HG02642 (cell line): ENCODE results near the gene TATDN2.

ENCODE experiments used
- ATAC-seq: cut with Tn5 transposase; IDR thresholded peaks from one replicate; pipeline ENCODE4 v1.9.1; 2021; ENCODE audit warnings: mild to moderate bottlenecking; ENCODE audit not compliant: unreplicated experiment, poor library complexity

The TATDN2 gene

DNA sequence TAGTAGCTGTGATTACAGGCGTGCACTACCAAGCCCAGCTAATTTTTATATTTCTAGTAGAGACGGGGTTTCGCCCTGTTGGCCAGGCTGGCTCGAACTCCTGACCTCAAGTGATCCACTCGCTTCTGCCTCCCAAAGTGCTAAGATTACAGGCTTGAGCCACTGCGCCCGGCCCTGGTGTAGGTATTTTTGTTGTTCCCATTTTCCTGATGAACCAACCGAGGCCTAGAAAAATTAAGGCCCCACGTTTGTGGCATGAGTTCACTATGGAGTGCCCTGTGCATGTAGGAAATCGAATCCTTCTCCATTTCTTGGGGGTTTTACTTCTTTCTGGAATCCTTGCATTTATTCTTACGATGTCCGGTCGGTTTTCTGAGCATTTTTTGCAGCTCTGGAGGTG, 14.3 kb upstream of the TATDN2 start:
- ATAC-seq = no peak

DNA sequence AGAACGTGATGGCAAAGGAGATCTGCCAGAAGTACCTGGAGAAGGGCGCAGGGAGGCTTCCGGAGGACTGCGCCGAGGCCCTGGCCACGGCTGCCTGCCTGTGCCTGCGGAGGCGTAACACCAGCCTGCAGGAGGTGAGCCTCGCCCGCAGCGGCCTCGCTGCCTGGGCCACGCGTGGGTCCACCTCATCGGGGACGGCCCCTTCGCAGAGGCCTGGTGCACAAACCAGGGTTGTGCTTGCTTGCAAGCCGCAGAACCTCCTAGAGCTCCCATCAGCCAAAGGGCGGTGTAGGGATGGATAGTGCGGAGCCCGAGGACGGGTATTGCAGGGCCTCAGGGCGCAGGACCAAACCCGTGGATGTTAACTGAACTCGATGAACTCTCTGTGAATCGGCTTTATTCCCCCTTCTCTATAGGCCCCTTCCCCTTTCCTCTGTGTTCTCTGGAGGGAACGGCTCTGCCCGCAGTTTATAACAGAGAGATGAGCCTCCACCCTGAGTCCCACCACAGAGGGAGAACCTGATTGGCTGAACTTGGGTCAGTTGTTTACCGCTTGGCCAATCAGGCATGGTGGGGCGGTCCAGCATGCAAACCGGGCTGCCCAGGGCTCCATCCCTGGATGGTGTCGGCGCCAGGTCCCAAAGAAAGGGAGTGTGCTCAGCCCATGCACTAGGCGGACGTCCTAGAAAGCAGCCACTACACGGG, 13.6 kb upstream of the TATDN2 start:
- ATAC-seq = no peak

DNA sequence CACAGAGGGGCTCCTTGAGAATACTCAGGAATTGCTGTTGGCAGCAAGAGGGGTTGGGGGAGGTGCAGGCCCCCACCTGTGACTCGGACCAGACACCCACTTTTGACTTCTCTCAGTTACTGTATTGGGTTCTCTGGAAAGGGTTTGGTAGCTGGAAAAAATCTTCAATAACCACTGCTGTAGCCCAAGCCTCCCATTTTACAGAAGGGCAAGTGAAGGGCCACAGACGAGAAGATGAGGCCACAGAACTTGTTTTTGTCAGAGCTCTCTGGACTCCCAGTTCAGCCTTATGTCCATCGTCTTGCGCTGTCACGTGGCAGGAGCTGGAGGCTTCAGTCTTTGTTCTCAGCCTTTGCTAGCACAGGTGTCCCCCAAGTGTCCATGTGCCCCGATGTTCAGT, 12.7 kb upstream of the TATDN2 start:
- ATAC-seq = no peak

DNA sequence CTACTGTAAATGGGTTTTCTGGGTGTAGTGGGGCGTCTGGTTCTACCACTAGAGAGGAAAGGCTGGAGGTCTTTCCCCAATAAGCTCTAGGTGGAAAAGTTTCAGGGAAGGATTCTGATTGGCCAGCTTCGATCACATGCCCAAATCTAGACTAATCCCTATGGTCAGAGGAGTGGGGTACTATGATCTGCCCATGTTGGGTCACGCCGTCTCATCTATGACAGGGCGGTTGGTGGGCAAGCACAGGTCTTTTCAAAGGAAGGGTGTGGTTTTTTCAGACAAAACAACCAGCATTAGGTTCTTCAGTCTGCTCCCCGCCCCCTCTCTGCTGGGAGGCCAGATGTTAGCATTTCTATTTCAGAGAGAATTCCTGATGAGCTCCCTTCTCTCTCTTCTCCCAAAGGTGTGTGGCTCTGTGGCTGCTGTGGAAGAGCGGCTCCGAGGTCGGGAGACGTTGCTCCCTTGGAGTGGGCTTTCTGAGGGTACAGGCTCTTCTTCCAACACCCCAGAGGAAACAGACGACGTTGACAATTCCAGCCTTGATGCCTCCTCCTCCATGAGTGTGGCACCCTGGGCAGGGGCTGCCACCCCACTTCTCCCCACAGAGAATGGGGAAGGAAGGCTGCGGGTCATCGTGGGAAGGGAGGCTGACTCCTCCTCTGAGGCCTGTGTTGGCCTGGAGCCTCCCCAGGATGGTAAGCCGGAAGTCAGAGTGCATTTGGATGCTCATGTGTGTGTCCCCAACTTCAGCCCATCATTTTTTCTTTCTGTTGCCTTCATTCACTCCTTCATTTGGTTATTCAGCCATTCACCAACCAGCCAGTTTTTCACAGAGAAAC, 9.7 kb upstream of the TATDN2 start:
- no peak for ATAC-seq

DNA sequence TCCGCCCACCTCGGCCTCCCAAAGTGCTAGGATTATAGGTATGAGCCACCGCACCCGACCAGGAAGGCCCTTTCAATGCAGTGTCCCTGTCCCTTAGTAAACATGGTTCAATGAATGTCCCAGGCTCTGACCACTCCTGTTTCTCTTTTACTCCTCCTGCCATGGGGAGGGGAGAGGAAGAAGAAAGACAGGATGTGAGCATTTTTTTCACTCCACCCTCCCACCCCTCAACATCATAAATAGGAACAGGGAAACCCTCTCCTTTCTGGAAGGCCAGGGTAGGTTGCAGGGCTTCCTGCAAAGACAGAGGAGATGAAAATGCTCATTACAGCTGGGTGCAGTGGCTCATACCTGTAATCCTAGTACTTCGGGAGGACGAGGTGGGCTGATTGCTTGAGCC, 7.5 kb upstream of the TATDN2 start:
- ATAC-seq = no peak

DNA sequence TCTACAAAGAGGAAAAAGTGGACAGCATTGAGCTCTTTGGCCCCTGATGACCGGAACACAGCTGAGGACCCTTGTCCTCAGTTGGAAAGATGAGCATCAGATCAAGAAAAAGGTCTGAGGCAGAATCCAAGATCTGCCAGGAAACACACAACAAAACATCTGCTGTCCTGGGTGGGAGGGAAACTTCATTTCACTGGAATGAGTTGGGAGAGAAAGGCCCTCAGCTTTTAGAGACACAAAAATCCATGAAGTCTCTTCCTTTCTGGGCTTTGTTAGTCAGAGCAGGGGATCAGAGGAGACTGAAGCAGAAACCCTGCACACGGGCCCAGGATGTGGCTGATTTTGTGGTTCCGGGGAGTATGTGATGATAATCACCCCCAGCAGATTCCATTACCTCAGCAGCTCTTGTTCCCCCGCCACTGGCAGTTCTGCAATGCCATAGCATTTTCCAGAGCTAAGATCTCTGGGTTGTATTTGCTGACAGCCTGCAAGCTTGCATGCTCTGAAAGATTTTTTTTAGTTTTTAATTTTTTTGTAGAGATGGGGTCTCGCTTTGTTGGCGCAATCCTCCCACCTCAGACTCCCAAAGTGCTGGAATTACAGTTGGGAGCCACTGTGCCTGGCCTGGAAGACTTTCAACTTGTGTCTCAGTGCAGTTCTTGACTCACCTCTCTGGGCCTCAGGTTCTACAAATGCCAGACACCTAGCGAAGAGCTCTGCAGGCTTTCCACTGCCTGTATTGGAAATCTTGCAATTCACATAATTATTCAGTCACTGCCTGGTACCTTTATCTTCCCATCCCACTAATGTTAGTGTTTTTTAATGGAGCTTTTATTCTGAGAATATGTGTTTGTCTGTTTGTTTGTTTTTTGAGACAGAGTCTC, 5.8 kb upstream of the TATDN2 start:
- no peak for ATAC-seq

DNA sequence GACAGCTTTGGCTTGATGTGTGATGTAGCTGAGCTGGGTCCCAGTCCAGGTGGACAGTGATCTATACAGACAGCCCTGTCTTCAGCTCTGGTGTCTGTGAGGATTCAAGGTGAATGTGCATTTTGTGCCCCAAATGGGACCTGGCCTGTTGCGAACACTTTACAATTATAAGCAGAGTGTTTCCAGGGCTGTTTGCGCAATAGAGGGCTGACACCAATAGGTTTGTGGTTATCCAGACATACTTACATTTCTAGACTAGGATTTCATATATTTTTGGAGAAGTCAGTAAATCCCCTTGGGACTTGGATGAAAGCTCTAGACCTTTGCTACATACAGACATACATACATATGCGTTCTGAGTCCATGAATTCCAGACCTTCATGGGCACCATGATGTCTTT, 4.2 kb upstream of the TATDN2 start:
- no peak for ATAC-seq

DNA sequence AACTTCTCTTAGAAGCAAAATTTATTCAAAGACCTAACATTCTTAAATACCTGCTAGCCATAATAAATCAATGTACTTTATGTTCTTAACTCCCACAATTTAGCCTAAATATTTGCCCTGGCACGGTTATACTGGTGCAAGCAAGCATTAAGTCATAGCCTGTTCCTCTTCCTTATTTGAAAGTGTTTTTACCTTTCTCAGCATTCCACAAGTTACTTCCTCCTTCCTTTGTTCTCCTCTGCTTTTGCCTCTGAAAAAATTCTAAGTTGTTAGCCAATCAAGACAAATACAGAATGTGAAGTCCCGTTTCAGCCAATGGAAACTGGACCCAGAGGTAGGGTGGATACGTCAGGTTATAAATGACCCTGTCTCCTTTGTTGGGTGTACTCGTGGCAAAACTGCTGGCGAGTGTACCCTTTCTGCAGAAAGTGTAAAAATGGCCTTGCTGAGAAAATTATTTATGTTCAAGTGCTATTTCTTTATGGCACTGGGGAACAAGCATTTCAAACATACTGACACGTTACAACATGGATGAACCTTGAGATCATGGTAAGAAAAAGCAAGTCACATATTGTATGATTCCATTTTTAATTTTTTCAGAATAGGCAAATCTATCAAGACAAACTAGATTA, 3.1 kb upstream of the TATDN2 start:
- ATAC-seq = no peak

DNA sequence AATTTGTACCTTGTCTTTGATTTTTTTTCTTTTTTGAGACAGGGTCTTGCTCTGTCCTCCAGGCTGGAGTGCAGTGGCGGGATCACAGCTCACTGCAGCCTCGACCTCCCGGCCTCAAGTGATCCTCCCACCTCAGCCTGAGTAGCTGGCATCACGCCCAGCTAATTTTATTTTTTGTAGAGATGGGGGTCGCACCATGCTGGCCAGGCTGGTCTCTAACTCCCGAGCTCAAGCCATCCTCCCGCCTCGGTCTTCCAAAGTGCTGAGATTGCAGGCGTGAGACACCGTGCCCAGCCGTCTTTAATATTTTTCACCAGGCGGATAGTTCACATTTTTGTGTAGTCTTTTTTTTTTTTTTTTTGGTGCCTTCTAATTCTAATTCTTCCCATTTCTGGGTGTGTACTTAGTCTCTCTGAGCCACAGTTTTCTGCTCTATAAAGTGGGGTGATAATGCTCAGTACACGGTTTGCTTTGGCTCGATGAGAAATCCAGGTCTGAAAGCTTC, 528 bp upstream of the TATDN2 start:
- ATAC-seq = no peak

DNA sequence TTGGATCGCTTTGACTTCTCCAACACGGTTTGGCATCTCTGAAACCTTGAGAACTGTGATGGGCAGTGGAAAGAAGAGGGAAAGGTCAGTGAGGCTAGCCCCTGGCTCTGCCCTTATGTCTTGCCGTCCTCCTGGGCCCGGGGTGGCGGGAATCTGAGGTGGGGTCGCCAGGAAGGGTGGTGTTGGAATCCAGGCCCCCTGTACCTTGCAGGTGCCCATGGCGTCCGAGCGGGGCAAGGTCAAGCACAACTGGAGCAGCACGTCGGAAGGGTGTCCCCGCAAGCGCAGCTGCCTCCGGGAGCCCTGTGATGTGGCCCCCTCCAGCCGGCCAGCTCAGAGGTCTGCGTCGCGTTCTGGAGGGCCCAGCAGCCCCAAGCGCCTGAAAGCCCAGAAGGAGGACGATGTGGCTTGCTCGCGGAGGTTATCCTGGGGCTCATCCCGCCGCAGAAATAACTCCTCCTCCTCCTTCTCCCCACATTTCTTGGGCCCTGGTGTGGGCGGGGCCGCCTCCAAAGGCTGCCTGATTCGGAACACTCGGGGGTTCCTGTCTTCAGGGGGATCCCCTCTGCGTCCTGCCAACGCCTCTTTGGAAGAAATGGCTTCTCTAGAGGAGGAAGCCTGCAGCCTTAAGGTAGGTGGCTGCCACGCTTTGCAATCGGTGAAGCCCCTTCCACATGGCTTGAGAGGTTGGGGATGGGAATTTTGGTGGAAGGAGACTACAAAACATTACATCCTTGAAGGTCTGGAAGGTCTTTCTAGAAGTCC, 907 bp downstream of the TATDN2 start:
- ATAC-seq = no peak

DNA sequence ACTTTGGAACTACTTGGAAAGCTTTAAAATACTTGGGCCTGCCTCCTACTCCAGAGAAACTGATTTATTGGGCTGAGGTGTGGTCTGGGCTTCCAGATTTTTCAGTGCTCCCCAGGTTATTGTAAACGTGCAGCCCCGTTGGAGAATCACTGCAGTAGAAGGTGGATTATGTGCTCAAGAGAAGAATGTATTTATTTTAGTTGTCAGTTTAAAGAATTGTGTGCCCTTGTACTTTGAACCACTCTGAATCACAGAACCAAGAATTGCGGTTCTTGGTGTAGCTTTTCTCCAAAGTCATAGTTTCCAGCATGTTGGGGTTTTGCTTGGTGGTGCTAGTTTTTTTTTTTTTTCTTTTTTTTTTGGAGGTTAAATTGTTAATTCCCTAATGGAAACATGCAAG, 1.6 kb downstream of the TATDN2 start:
- no peak for ATAC-seq

DNA sequence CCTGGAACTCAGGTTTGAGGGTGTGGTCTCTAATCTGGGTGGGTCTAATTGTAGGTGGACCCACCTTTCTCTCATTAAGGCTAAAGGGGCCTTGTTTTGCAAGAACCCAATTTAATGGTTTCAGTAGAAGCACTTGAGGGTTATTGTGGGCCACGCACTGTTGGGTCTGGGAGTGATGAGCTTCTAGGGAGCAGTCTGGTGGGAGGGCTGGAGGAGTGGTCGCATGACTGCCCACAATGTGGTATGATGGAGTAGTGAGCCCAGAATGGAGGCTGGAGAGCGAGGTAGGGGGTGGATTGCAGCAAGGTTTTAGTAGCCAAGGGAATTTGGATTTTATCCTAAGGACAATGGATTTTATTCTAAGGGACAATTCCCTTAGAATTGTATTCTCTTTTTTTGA, 2.7 kb downstream of the TATDN2 start:
- ATAC-seq = no peak

DNA sequence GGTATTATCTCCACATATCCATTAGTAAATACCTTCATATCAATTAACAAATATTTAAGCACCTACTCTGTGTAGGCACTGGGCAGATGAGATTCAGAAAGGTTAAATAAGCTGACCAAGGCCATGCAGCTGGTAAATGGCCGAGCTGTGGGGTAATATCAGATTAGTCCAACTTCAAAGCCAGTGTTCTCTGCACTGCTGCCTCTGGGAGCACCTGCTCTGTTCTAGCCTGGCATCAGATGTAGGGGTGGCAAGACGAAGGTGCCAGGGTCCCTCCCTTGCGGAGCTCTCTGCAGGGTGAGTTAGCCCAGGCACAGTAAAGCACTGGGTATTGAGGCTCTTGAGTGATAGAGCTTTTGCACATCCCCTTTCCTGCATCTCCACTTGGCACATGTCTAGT, 5.5 kb downstream of the TATDN2 start:
- no peak for ATAC-seq

DNA sequence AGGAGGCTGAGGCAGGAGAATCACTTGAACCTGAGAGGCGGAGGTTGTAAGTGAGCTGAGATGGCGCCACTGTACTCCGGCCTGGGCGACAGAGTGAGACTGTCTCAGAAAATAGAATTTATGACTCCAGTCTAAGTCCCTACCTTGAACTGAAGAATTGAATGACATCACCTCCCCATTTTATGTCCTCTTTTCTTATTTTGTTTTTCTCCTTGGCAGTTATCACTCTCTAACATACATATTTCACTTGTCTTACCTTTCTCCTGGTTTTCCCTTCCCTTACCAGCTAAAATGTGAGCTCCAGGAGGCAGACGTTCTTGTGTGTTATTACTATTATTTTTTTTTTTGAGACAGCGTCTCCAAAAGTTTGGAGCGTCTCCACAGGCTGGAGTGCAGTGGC, 7.6 kb downstream of the TATDN2 start:
- no peak for ATAC-seq

DNA sequence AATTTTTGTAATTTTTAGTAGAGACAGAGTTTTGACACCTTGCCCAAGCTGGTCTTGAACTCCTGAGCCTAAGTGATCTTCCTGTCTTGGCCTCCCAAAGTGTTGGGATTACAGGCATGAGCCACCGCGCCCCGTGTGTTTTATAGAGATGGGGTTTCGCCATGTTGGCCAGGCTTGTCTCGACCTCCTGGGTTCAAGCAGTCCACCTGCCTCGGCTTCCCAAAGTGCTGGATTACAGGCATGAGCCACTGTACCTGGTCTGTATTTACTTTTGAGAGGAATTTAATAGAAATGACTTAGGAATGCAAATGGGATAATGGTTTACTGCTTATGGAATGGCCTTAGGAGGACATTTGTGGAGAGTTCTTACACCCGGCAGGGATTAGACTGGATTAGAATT, 10.8 kb downstream of the TATDN2 start:
- no peak for ATAC-seq

DNA sequence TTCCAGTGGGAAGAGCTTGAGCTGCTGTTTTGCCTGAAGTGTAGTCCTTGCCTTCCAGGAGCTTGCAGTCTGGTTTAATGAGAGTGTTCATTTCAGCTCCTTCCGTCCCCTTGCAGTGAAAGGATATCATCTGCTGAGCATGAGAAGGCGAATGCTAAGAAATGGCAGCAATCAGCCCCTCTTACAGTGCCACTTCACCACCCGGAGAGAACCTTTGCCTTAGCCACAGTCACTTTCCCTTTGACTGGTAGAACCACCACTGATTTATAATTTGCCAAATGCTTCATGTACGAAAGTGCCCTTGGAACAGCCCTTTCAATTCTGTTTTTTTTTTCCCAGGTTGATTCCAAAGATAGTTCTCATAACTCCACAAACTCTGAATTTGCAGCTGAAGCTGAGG, 11.5 kb downstream of the TATDN2 start:
- no peak for ATAC-seq

DNA sequence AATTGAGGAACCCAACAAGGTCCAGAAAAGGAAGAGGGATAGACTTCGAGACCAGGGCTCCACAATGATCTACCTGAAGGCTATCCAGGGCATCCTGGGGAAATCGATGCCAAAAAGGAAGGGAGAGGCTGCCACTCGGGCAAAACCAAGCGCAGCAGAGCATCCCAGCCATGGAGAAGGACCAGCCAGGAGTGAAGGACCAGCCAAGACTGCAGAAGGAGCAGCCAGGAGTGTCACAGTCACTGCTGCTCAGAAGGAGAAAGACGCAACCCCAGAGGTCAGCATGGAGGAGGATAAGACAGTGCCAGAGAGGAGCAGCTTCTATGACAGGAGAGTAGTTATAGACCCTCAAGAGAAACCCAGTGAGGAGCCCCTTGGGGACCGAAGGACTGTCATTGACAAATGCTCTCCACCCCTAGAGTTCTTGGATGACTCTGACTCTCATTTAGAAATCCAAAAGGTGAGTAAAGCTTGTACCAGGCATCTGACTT, 12.0 kb downstream of the TATDN2 start:
- no peak for ATAC-seq

DNA sequence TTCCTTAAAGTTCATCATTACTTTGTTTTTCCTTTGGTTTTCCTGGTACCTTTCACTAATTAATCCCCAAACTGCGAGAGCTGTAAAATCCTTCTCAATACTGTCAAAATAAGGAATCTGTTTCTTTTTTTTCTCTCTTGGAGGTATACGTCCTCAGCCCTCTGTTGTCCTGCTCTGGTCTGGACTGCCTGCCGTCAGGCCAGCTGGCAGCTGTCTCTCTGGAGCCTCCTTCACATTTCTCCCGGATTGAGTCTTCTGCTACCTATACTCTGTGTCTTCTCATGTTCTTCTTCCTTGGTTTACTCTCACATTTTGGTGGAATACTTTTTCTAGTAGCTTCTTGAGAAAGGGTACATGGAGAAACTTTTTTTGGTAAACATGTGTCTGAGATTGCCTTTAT, 13.8 kb downstream of the TATDN2 start:
- ATAC-seq = no peak

DNA sequence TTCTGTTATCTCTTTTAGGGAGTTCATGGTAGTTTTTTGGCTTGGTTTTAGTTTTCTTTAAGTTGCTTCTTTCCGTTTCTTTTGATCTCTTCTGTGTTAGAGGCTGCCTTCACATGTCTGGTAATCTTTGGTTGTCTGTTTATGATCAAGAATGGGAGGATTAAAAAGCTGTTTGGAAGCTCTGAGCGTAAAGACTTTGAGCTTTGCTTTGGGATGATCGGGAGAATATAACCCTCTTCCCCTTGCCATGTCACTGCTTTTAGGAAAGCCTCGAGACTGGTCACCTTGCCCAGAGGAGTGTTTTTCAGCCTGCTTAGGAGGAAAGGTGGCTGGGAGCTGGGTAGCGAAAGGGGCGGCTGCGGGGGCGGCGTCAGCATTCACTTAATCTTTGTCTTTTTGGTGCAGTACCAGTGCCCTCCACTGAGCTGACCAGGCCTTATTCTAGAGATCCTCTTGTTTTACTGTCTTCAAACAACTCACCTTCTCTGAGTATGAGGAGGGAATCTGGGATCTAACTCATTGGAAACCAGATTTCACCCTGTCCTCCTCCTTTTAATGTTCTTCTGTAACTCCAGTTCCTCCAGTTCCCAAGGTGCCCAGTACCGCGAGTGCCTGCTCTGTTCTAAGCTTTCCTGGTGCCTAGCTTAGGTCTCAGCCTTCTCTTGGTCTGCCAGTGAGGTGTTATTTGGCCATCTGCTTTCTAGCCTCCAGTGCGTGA, 15.5 kb downstream of the TATDN2 start:
- ATAC-seq = no peak
